GM12891 (cell line): Measurements from ENCODE around the gene HYLS1.

Experiments used
- DNase-seq: peaks from one replicate; pipeline ENCODE4 v3.0.0; 2011; ENCODE audit warnings: low spot score; ENCODE audit not compliant: insufficient read length
- FAIRE-seq: peaks from 2 replicates; lab custom pipeline; 2011; peaks lifted over from hg19 to GRCh38; lab: Jason Lieb, UNC
- PAX5 ChIP-seq: IDR thresholded peaks from 2 replicates; pipeline ENCODE4 v1.6.1; 2011; ENCODE audit warnings: low read length, moderate library complexity, mild to moderate bottlenecking; ENCODE audit not compliant: insufficient read depth, severe bottlenecking
- POLR2A ChIP-seq: IDR thresholded peaks from 2 replicates; pipeline ENCODE4 v1.6.1; 2011; ENCODE audit warnings: low read depth, low read length, control low read depth
- POLR2AphosphoS5 ChIP-seq: IDR thresholded peaks from 2 replicates; pipeline ENCODE4 v1.6.1; 2011; ENCODE audit warnings: low read depth, low read length, control low read depth
- POU2F2 ChIP-seq: IDR thresholded peaks from 2 replicates; pipeline ENCODE4 v1.6.1; 2011; ENCODE audit warnings: low read depth, mild to moderate bottlenecking, control low read depth, low read length, moderate library complexity
- SPI1 ChIP-seq: IDR thresholded peaks from 2 replicates; pipeline ENCODE4 v1.6.1; 2011; ENCODE audit warnings: low read depth, low read length, control low read depth
- TAF1 ChIP-seq: IDR thresholded peaks from 2 replicates; pipeline ENCODE4 v1.6.1; 2011; ENCODE audit warnings: low read depth, low read length, control low read depth

Gene HYLS1

DNA sequence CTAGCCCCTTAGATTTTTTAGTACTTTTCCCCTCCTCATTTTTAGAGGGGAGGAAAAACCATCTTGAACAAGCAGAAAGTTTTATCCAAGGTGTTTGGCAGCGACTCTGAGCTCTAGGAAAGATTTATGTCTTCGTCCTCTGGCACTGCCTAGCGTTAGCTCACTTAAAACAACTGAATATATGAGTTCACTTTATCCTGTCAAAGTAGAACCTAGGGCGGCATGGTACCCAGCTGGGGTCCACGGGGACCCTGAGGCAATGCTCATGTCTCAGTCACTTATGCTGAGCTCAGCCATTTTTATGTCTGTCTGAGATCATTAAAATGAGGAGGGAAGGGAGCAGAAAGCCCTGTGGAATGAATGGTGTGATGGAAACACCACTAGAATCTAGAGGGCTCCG is 44.2 kb downstream of the HYLS1 start:
- FAIRE-seq: no peak
- TF ChIP-seq TAF1 (no peak), POLR2AphosphoS5 (no peak), POLR2A (no peak), SPI1 (no peak), PAX5 (no peak), POU2F2 (no peak)
- DNase-seq: no peak

DNA sequence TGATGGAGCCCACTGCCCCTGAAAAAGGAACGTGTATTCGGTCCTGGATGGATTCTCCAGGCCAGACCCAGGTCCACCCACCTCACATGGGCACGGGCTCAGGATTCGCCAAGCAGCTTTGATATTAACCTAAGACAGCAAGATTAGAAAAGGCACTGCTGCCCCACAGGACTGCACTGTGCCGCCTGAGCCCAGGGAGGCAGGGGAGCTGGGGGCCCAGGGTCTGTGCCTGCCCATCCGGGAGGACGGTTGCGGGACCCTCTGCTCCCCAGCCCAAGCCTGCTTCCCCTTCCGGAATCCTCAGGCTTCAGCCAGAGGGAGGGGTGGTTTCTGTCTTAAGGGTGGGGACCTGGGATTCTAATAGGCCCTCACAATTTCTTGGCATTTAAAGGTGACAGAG is 44.8 kb downstream of the HYLS1 start:
- TF ChIP-seq PAX5 (no peak), POLR2A (no peak), POLR2AphosphoS5 (no peak), TAF1 (no peak), SPI1 (no peak), POU2F2 (no peak)
- no peak for FAIRE-seq
- no peak for DNase-seq

DNA sequence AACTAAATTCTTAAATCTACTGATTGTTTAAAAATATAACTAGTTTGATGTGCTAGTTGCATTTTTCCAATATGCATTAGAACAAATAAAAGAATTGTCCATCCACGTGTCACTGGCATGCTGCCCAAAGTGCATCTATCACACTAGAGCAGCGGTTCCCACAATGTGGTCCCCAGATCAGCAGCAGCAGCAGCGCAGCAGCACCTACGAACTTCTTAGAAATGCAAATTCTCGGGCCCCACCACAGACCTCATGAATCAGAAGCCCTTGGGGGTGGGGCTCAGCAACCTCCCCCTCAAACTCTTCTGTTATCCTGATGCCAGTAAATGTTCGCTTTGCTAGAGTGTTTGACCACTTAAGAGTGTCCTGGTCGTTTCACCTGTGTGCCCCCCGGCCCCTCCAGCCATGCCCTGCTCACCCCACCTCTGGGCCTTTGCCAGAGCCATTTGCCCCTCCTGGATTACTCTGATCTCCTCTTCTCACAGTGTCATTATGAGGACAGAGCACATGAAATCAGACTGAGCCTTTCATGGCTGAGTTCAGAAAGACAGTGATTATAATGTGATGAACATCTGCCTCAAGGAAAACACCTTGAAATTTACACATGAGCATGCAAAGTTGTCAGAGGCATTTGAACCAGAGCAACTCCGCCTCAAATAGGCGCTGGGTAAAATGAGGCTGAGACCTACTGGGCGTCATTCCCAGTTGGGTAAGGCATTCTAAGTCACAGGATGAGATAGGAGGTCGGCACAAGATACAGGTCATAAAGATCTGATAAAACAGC is 45.8 kb downstream of the HYLS1 start:
- DNase-seq (no peak), FAIRE-seq (no peak)
- no peak for TF ChIP-seq POLR2A
- no peak for TF ChIP-seq PAX5
- TF ChIP-seq TAF1: no peak
- TF ChIP-seq SPI1: no peak
- TF ChIP-seq POLR2AphosphoS5: no peak
- no peak for TF ChIP-seq POU2F2

GRCh38 chr11:125934473-125934872 is 47.0 kb downstream of the HYLS1 start:
- no peak for TF ChIP-seq TAF1
- TF ChIP-seq POU2F2: no peak
- no peak for TF ChIP-seq PAX5
- TF ChIP-seq POLR2A: no peak
- TF ChIP-seq SPI1: no peak
- TF ChIP-seq POLR2AphosphoS5: no peak
- FAIRE-seq (no peak), DNase-seq (no peak)

- FAIRE-seq (no peak), DNase-seq (no peak)
- TF ChIP-seq POLR2AphosphoS5 (no peak), SPI1 (no peak), PAX5 (no peak), POLR2A (no peak), TAF1 (no peak), POU2F2 (no peak)
Observed at GRCh38 chr11:125935056-125935455, 47.6 kb downstream of the HYLS1 start.

GRCh38 chr11:125935618-125936199 is 48.2 kb downstream of the HYLS1 start:
- no peak for TF ChIP-seq PAX5
- TF ChIP-seq SPI1: no peak
- no peak for TF ChIP-seq POLR2AphosphoS5
- no peak for TF ChIP-seq POU2F2
- no peak for TF ChIP-seq POLR2A
- TF ChIP-seq TAF1: no peak
- FAIRE-seq (no peak), DNase-seq (no peak)

GRCh38 chr11:125938418-125938817 is 51.0 kb downstream of the HYLS1 start:
- TF ChIP-seq POLR2AphosphoS5 (no peak), TAF1 (no peak), POLR2A (no peak), POU2F2 (no peak), SPI1 (no peak)

DNA sequence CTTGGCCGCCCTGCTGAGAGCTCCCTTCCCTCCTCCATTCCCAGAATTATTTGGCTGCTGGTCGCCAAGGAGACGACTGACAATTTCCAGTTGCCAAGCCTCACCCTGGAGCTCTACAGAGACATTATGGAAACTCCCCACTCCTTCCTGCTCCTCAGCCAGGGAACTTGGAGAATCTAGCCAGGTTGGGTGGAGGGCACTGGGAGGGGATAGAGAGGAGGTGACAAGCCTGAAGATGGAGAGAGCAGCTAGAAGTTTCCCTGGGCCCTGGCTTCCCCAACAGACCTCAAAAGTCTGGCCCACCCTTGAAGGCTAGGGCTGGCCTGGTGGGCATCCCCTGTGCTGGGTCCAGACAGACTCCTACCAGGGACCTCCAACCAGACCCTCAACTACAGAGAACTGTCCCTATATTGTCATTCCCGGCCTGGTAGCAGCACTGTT is 51.6 kb downstream of the HYLS1 start:
- DNase-seq: no peak
- no peak for FAIRE-seq
- TF ChIP-seq TAF1: no peak
- TF ChIP-seq POU2F2: no peak
- no peak for TF ChIP-seq PAX5
- TF ChIP-seq SPI1: no peak
- TF ChIP-seq POLR2AphosphoS5: no peak
- no peak for TF ChIP-seq POLR2A

More at GRCh38 chr11:125938418-125938817, 51.0 kb downstream of the HYLS1 start:
- DNase-seq: no peak
- FAIRE-seq: no peak

- no peak for TF ChIP-seq PAX5
- no peak for TF ChIP-seq POLR2AphosphoS5
- no peak for TF ChIP-seq TAF1
- TF ChIP-seq POU2F2: no peak
- TF ChIP-seq SPI1: no peak
- no peak for TF ChIP-seq POLR2A
- no peak for DNase-seq
- no peak for FAIRE-seq
Observed at GRCh38 chr11:125940145-125940544, 52.7 kb downstream of the HYLS1 start.
